ENCODE data around the gene DALRD3. TPM values are rescaled to one million over a fixed set of nuclear protein-coding genes. Genes with fewer than 3 reads are reported as not detected.

DALRD3 gene
- total and polyA plus RNA-seq, 2 of the 8 experiments (the other 6 are each of a cell fraction or from before 2014, with no cell fraction given): 30.4 to 86.5 TPM

DNA sequence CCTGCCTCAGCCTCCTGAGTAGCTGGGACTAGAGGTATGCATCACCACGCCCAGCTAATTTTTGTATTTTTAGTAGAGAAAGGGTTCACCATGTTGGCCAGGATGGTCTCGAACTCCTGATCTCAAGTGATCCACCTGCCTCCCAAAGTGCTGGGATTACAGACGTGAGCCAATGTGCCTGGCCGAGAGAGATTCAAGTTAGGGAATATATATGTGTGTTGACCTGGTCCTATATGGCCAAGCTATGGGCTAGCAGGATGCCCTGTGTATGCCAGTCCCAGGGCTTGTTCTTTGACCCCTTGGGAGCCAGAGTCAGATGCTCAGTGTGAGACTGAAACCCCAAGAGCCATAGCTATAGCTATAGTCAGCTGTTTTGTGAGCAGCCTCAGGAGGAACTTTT lies 5.4 kb upstream of the DALRD3 start:
- CTCF ChIA-PET (ENCODE audit: partially characterized antibody): interaction anchor here (0.9 to 24.3 kb wide), 4 partner anchors 11 to 71 kb away, joined by 3 to 467 read pairs (median 34); partner anchors contain the start of genes P4HTM and QRICH1
- H3K14ac ChIP-seq (ENCODE audit: insufficient read length): no peak overlapping the region
- no peaks in the 10 kb centered on the region for H3K9me3 ChIP-seq (ENCODE audit: insufficient read depth in 2 of 2, low read depth in 1 of 2, low read length in 1 of 2)
- H2BK5ac ChIP-seq (ENCODE audit: low read depth, low read length): no peak overlapping the region
- no peak for TF ChIP-seq FOSL1 (IDR thresholded peaks at IDR 0.05; ENCODE audit: insufficient read depth, low read depth, low read length)
- no peak for TF ChIP-seq CBX8 (IDR thresholded peaks at IDR 0.05; ENCODE audit: borderline replicate concordance, low read depth, low read length)
- TF ChIP-seq E2F6 (IDR thresholded peaks at IDR 0.05): no peak
- no peak for DNase-seq (ENCODE audit: low read depth in 1 of 2, low spot score in 2 of 2)
- H3K56ac ChIP-seq (replicated peaks; ENCODE audit: insufficient read length, low read depth, low read length): no peak overlapping the region
- H3K27me3 ChIP-seq (replicated peaks in 1 of 4; ENCODE audit: control insufficient read depth in 3 of 4, extremely low read depth in 1 of 4, insufficient read depth in 3 of 4, low read length in 3 of 4): no peaks in the 10 kb centered on the region; a peak in 1 of 7 replicates
- H3K4ac ChIP-seq (replicated peaks; ENCODE audit: insufficient read length, low read depth, low read length): no peak overlapping the region
- no peak overlapping the region for H3K9ac ChIP-seq (replicated peaks in 1 of 4; ENCODE audit: extremely low read depth in 1 of 4, low read depth in 3 of 4, low read length in 3 of 4)
- H2AFZ ChIP-seq (ENCODE audit: low read length): no peak overlapping the region
- no peak overlapping the region for H2BK20ac ChIP-seq (ENCODE audit: low read length)
- H2BK15ac ChIP-seq (ENCODE audit: low read length): no peak overlapping the region
- peaks cover 32 to 50% (median 43%) of the 10 kb centered on the region in 4 experiments for H3K36me3 ChIP-seq (ENCODE audit: control insufficient read depth in 2 of 4, insufficient read depth in 4 of 4, low read length in 3 of 4)
- no peak overlapping the region for H3K4me3 ChIP-seq (ENCODE audit: extremely low read depth in 1 of 4, insufficient read depth in 2 of 4, low read depth in 3 of 4, low read length in 4 of 4)
- POLR2A ChIA-PET (ENCODE audit: partially characterized antibody): interaction anchor here (0.6 to 33.9 kb wide), 11 partner anchors 9 to 427 kb away, joined by 3 to 1518 read pairs (median 41); partner anchors contain the start of genes DALRD3, P4HTM, QARS1 and QRICH1
- peaks cover 10% of the 10 kb centered on the region for H3K79me1 ChIP-seq (ENCODE audit: low read depth, low read length)
- H4K20me1 ChIP-seq (replicated peaks in 1 of 2; ENCODE audit: control insufficient read depth in 1 of 2, insufficient read depth in 2 of 2, low read length in 2 of 2): peaks cover 8 to 18% of the 10 kb centered on the region in 2 experiments
- H3K4me2 ChIP-seq (ENCODE audit: insufficient read depth in 1 of 2, low read depth in 2 of 2, low read length in 2 of 2): no peak overlapping the region; a peak in 1 of 4 replicates
- peaks cover 0 to 24% (median 13%) of the 10 kb centered on the region in 4 experiments; a peak in 6 of 7 replicates for H3K4me1 ChIP-seq (replicated peaks in 1 of 4; ENCODE audit: control insufficient read depth in 3 of 4, insufficient read depth in 4 of 4, low read length in 3 of 4)
- no peak overlapping the region for H2BK120ac ChIP-seq (replicated peaks; ENCODE audit: low read depth, low read length)
- H4K5ac ChIP-seq (ENCODE audit: insufficient read length, low read depth, low read length): no peak overlapping the region
- no peak overlapping the region for H2AK5ac ChIP-seq (ENCODE audit: low read depth, low read length)
- H3K18ac ChIP-seq (ENCODE audit: extremely low read depth, low read length): no peak overlapping the region
- FAIRE-seq: no peak
- peaks cover 27% of the 10 kb centered on the region for H3K23me2 ChIP-seq (ENCODE audit: low read depth, low read length)
- H4K8ac ChIP-seq (ENCODE audit: extremely low read depth, insufficient read depth, low read length): no peak overlapping the region; the same call in 1 of the 2 replicates
- no peak overlapping the region for H3K23ac ChIP-seq (ENCODE audit: insufficient read length)
- H4K91ac ChIP-seq (replicated peaks; ENCODE audit: insufficient read length, low read length): no peak overlapping the region
- H2BK12ac ChIP-seq (ENCODE audit: low read depth, low read length): no peak overlapping the region
- 85% methylated on average over 4 of the region's 4 CpGs; no CpG with 5 or more reads in 1 of the 2 experiments for WGBS, 2 experiments (ENCODE audit: extremely low coverage in 1 of 2, insufficient coverage in 1 of 2, insufficient read length in 1 of 2, insufficient replicate concordance in 2 of 2, low coverage in 1 of 2, low lambda C conversion rate in 2 of 2, missing lambda C conversion rate in 1 of 2)
- no peak overlapping the region for H3K27ac ChIP-seq (ENCODE audit: low read depth, low read length)
- peaks cover 4 to 29% of the 10 kb centered on the region in 2 experiments; a peak in 3 of 4 replicates for H3K79me2 ChIP-seq (ENCODE audit: control insufficient read depth in 1 of 2, insufficient read depth in 2 of 2, low read length in 2 of 2)
